SK-N-SH treated with all-trans-retinoic acid at 6 μM for 48 hours (cell line): Measurements from ENCODE around the gene ARHGEF1.

Experiments used
- ATAC-seq: fragments of 200-7000 bp; cut with Tn5 transposase; 3 replicates; pipeline ENCODE4 v1.9.1; 2020; ENCODE audit warnings: mild to moderate bottlenecking, moderate library complexity
- ARNTL ChIP-seq: fragments of 450-650 bp; formaldehyde crosslinking; IDR thresholded peaks from 2 replicates; pipeline ENCODE4 v1.5.0; 2020; ENCODE audit warnings: low read depth, mild to moderate bottlenecking, moderate library complexity, borderline replicate concordance
- BACH2 ChIP-seq: fragments of 250-450 bp; sonication (Bioruptor Pico); IDR thresholded peaks from 2 replicates; pipeline ENCODE4 v1.9.0; 2021; ENCODE audit warnings: mild to moderate bottlenecking, borderline replicate concordance
- CSDC2 ChIP-seq: fragments of 250-450 bp; sonication (Bioruptor Pico); IDR thresholded peaks from 2 replicates; pipeline ENCODE4 v1.5.0; 2020; ENCODE audit warnings: mild to moderate bottlenecking, moderate library complexity
- ESRRG ChIP-seq: fragments of 250-450 bp; sonication (Bioruptor Pico); IDR thresholded peaks from 2 replicates; pipeline ENCODE4 v1.6.1; 2021; ENCODE audit warnings: mild to moderate bottlenecking
- GLIS3 ChIP-seq: fragments of 250-450 bp; sonication (Bioruptor Pico); IDR thresholded peaks from 2 replicates; pipeline ENCODE4 v1.5.0; 2020; ENCODE audit warnings: mild to moderate bottlenecking, moderate library complexity
- ISL1 ChIP-seq: fragments of 250-450 bp; sonication (Bioruptor Pico); IDR thresholded peaks from 2 replicates; pipeline ENCODE4 v2.1.2; 2022; ENCODE audit warnings: mild to moderate bottlenecking, moderate library complexity
- OSR1 ChIP-seq: fragments of 250-450 bp; sonication (Bioruptor Pico); IDR thresholded peaks from 2 replicates; pipeline ENCODE4 v1.8.0; 2022; ENCODE audit warnings: moderate library complexity, mild to moderate bottlenecking, inconsistent platforms
- PPARA ChIP-seq: fragments of 250-450 bp; sonication (Bioruptor Pico); IDR thresholded peaks from 2 replicates; pipeline ENCODE4 v1.5.0; 2020; ENCODE audit warnings: mild to moderate bottlenecking, borderline replicate concordance
- RARB ChIP-seq: fragments of 250-450 bp; sonication (Bioruptor Pico); IDR thresholded peaks from 2 replicates; pipeline ENCODE4 v1.8.0; 2021; ENCODE audit warnings: mild to moderate bottlenecking, moderate library complexity
- SNAI2 ChIP-seq: fragments of 250-450 bp; sonication (Bioruptor Pico); IDR thresholded peaks from 2 replicates; pipeline ENCODE4 v1.5.0; 2020; ENCODE audit warnings: mild to moderate bottlenecking, moderate library complexity
- TCF4 ChIP-seq: fragments of 250-450 bp; sonication (Bioruptor Pico); IDR thresholded peaks from 2 replicates; pipeline ENCODE4 v1.8.0; 2021; ENCODE audit warnings: mild to moderate bottlenecking, moderate library complexity, borderline replicate concordance
- TOX ChIP-seq: fragments of 250-450 bp; sonication (Bioruptor Pico); IDR thresholded peaks from 2 replicates; pipeline ENCODE4 v1.8.0; 2021; ENCODE audit warnings: mild to moderate bottlenecking, moderate library complexity, borderline replicate concordance
- ZFP3 ChIP-seq: fragments of 250-450 bp; sonication (Bioruptor Pico); IDR thresholded peaks from 2 replicates; pipeline ENCODE4 v1.5.0; 2020; ENCODE audit warnings: mild to moderate bottlenecking, moderate library complexity
- ZFP30 ChIP-seq: fragments of 450-650 bp; formaldehyde crosslinking; IDR thresholded peaks from 2 replicates; pipeline ENCODE4 v1.5.0; 2022; ENCODE audit warnings: mild to moderate bottlenecking, moderate library complexity
- ZNF565 ChIP-seq: fragments of 450-650 bp; formaldehyde crosslinking; conservative IDR thresholded peaks from 2 replicates; pipeline ENCODE4 v1.5.0; 2020; ENCODE audit warnings: low read depth, mild to moderate bottlenecking, moderate library complexity
- ZNF70 ChIP-seq: fragments of 450-650 bp; formaldehyde crosslinking; IDR thresholded peaks from 2 replicates; pipeline ENCODE4 v1.5.0; 2020; ENCODE audit warnings: mild to moderate bottlenecking, moderate library complexity
- ZNF8 ChIP-seq: fragments of 450-650 bp; formaldehyde crosslinking; IDR thresholded peaks from 2 replicates; pipeline ENCODE4 v1.5.0; 2020; ENCODE audit warnings: mild to moderate bottlenecking, moderate library complexity
- TF ChIP-seq, protein P1 (sequence below): fragments of 250-450 bp; sonication (Bioruptor Pico); IDR thresholded peaks from 2 replicates; pipeline ENCODE4 v1.8.0; 2020; ENCODE audit warnings: mild to moderate bottlenecking, moderate library complexity, borderline replicate concordance
- TF ChIP-seq, protein P2 (sequence below): fragments of 250-450 bp; sonication (Bioruptor Pico); IDR thresholded peaks from 2 replicates; pipeline ENCODE4 v1.8.0; 2021; ENCODE audit warnings: low read depth, mild to moderate bottlenecking, moderate library complexity, borderline replicate concordance
- TF ChIP-seq, protein P3 (sequence below): fragments of 250-450 bp; sonication (Bioruptor Pico); IDR thresholded peaks from 2 replicates; pipeline ENCODE4 v1.5.1; 2020; ENCODE audit warnings: low read depth, mild to moderate bottlenecking, moderate library complexity

Gene ARHGEF1

DNA sequence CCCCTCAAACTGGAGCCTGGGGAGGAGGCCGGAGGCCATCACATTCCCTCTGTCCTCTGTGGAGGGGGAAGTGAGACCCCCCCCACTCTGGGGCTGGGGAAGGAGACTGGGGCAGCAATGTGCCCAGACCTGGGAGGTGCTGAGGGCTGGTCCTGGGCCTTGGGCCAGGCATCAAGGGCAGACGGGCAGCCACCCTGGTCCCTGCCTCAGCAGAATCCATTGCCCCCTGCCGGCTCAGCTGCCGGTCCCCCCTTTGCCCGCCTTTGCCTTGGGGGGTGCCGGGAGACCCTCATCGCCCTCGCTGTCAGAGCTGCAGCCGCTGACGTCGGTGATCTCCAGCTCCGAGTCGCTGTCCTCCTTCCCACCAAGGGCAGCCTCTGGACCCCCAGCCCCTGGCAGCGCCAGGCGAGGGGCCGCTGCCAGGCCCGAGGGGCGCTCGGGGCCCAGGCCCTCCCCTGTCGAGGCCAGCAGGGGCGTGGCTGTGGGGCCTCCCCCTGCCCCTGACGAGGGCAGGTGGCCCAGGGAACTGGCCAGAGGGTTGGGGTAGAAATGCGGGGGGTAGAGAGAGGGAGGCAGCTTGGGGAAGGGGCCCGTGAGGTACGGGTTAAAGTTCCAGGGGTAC, 25.1 kb downstream of the ARHGEF1 start (continued):
- TF ChIP-seq, protein P1, sequence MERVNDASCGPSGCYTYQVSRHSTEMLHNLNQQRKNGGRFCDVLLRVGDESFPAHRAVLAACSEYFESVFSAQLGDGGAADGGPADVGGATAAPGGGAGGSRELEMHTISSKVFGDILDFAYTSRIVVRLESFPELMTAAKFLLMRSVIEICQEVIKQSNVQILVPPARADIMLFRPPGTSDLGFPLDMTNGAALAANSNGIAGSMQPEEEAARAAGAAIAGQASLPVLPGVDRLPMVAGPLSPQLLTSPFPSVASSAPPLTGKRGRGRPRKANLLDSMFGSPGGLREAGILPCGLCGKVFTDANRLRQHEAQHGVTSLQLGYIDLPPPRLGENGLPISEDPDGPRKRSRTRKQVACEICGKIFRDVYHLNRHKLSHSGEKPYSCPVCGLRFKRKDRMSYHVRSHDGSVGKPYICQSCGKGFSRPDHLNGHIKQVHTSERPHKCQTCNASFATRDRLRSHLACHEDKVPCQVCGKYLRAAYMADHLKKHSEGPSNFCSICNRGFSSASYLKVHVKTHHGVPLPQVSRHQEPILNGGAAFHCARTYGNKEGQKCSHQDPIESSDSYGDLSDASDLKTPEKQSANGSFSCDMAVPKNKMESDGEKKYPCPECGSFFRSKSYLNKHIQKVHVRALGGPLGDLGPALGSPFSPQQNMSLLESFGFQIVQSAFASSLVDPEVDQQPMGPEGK = no peak
- TF ChIP-seq BACH2 (CRISPR knock-in tag) (no peak), ZNF70 (no peak), TOX (CRISPR knock-in tag) (no peak), ZFP3 (CRISPR knock-in tag) (no peak), GLIS3 (no peak)
- TF ChIP-seq, all 23 proteins: peak for 0

DNA sequence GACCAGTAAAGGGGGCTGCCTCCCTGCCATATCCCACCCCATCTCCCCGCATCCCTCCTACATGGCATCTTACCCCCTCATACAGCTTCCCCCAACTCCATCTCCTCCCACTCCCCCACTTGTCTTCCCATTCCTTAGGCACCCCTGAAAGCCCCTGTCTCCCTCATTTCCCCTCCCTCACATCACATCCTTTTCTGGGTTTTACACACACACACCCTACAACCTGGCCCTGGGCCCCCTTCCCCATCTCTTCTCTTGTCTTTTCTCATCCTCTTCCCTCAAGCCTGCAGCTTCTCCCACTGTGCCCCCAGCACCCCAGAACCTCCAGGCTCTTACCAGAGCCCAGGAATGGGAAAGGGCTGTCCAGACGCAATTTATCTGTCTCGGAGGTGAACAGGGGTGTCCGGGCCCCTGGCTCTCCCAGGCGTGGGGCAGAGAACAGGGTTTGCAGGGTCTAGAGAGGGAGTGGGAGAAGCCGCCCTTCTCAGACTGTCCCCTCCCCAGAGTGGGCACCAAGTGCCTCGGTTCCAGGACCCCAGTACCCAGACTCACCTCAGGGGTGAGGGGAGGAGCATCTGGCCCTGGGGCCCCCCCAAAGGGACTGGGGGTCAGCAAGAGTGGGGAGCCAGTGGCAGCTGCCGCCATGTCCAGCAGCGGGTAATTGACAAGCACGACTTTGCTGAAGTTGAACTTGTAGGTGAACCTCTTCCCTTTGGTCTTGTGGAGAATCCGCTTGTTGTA, 25.9 kb downstream of the ARHGEF1 start:
- TF ChIP-seq, protein P2, sequence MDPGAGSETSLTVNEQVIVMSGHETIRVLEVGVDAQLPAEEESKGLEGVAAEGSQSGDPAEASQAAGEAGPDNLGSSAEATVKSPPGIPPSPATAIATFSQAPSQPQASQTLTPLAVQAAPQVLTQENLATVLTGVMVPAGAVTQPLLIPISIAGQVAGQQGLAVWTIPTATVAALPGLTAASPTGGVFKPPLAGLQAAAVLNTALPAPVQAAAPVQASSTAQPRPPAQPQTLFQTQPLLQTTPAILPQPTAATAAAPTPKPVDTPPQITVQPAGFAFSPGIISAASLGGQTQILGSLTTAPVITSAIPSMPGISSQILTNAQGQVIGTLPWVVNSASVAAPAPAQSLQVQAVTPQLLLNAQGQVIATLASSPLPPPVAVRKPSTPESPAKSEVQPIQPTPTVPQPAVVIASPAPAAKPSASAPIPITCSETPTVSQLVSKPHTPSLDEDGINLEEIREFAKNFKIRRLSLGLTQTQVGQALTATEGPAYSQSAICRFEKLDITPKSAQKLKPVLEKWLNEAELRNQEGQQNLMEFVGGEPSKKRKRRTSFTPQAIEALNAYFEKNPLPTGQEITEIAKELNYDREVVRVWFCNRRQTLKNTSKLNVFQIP (CRISPR knock-in tag) = no peak
- TF ChIP-seq TOX (CRISPR knock-in tag) = no peak
- TF ChIP-seq, protein P1 = no peak
- TF ChIP-seq, protein P3, sequence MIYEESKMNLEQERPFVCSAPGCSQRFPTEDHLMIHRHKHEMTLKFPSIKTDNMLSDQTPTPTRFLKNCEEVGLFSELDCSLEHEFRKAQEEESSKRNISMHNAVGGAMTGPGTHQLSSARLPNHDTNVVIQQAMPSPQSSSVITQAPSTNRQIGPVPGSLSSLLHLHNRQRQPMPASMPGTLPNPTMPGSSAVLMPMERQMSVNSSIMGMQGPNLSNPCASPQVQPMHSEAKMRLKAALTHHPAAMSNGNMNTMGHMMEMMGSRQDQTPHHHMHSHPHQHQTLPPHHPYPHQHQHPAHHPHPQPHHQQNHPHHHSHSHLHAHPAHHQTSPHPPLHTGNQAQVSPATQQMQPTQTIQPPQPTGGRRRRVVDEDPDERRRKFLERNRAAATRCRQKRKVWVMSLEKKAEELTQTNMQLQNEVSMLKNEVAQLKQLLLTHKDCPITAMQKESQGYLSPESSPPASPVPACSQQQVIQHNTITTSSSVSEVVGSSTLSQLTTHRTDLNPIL (CRISPR knock-in tag) = no peak
- no peak for TF ChIP-seq ISL1
- no peak for TF ChIP-seq RARB (CRISPR knock-in tag)
- TF ChIP-seq ARNTL (CRISPR knock-in tag) = no peak
- TF ChIP-seq OSR1 (CRISPR knock-in tag) = no peak
- no peak for TF ChIP-seq ZNF565 (CRISPR knock-in tag)
- TF ChIP-seq PPARA (CRISPR knock-in tag) = no peak
- no peak for TF ChIP-seq CSDC2
- no peak for TF ChIP-seq ESRRG (CRISPR knock-in tag)
- no peak for TF ChIP-seq ZNF8 (CRISPR knock-in tag)
- no peak for TF ChIP-seq BACH2 (CRISPR knock-in tag)
- TF ChIP-seq, all 23 proteins: peak for 0

DNA sequence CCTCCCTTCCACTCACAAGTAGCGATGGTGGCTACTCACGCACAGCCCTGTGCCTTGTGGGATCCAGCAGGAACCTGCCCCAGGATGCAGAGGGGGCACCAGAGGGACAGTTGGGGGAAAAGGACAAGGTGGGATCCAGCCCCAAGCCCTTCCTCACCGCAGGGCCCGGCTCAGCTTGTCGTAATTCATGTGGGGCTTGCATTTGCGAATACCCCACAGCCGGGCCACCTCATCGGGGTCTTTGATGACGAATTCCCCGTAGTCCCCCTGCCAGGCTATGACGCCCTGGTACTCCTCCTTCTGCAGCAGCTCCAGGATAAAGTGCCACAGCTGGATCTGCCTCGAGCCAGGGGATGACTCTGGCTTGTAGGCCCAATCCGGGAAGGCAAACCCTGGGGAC, 26.7 kb downstream of the ARHGEF1 start:
- TF ChIP-seq, protein P2 (CRISPR knock-in tag) = no peak
- no peak for TF ChIP-seq ZFP30 (CRISPR knock-in tag)
- no peak for TF ChIP-seq ZNF565 (CRISPR knock-in tag)
- no peak for TF ChIP-seq TOX (CRISPR knock-in tag)
- no peak for TF ChIP-seq SNAI2 (CRISPR knock-in tag)
- no peak for TF ChIP-seq ZNF70
- TF ChIP-seq TCF4 (CRISPR knock-in tag) = no peak
- no peak for ATAC-seq

More for the DNA sequence above, 25.9 kb downstream of the ARHGEF1 start:
- no peak for ATAC-seq
